PC-3 (cell line): Measurements from ENCODE around the gene SYT14. TPM values are rescaled to one million over a fixed set of nuclear protein-coding genes. Genes with fewer than 3 reads are reported as not detected.
"Not testable (repeated sequence)": the region's sequence is repeated elsewhere in the genome, so short reads cannot be mapped to it uniquely, and the experiment has no call there.

Experiments used
- ATAC-seq: fragments of 200-7000 bp; cut with Tn5 transposase; 2 replicates; pipeline ENCODE4 v1.9.1; 2020; ENCODE audit warnings: mild to moderate bottlenecking, moderate library complexity
- Bru-seq: library from RNA; stranded (reverse); fragments of 400-500 nt; gene quantifications from one replicate; lab custom pipeline; 2021; lab: Mats Ljungman, UMichigan
- BruChase-seq, 2 experiments: library from RNA; stranded (reverse); fragments of 400-500 nt; gene quantifications; one replicate each; lab custom pipeline; 2021; lab: Mats Ljungman, UMichigan
- BruUV-seq: library from RNA; stranded (reverse); fragments of 400-500 nt; replicated peaks from 2 replicates; lab custom pipeline; 2021; lab: Mats Ljungman, UMichigan
- CTCF ChIA-PET: fragments of 300-600 bp; sonication (Branson Sonifier 250); formaldehyde crosslinking; loops from one replicate; lab custom pipeline; 2022; ENCODE audit warnings: antibody characterized with exemption; lab: Charles Lee
- POLR2A ChIA-PET: fragments of 300-600 bp; sonication (Branson Sonifier 250); formaldehyde crosslinking; loops from one replicate; lab custom pipeline; 2022; ENCODE audit warnings: antibody characterized with exemption; ENCODE audit not compliant: unreplicated experiment; lab: Charles Lee
- DNase-seq: peaks from one replicate; pipeline ENCODE4 v3.0.0-alpha.2; 2015
- H2AFZ ChIP-seq: fragments of 300-600 bp; sonication (generic); 2 replicates; pipeline ENCODE4 v1.6.0; 2016; ENCODE audit warnings: antibody characterized with exemption, low read length
- H3F3A ChIP-seq: fragments of 300-600 bp; sonication (generic); one replicate; pipeline ENCODE4 v1.6.0; 2017; ENCODE audit warnings: antibody characterized with exemption, low read length, control low read depth, mild to moderate bottlenecking; ENCODE audit not compliant: unreplicated experiment
- H3K27ac ChIP-seq: fragments of 300-600 bp; sonication (generic); 2 replicates; pipeline ENCODE4 v1.5.1; 2016; ENCODE audit warnings: mild to moderate bottlenecking, low read length
- H3K27me3 ChIP-seq: fragments of 300-600 bp; sonication (generic); 2 replicates; pipeline ENCODE4 v1.6.1; 2016; ENCODE audit warnings: low read length, mixed read lengths
- H3K36me3 ChIP-seq: fragments of 300-600 bp; sonication (generic); 2 replicates; pipeline ENCODE4 v1.6.1; 2016; ENCODE audit warnings: low read depth, mixed run types, low read length, mixed read lengths
- H3K4me1 ChIP-seq: fragments of 300-600 bp; sonication (generic); 2 replicates; pipeline ENCODE4 v1.5.1; 2016; ENCODE audit warnings: low read length; ENCODE audit not compliant: insufficient read depth
- H3K4me2 ChIP-seq: fragments of 300-600 bp; sonication (generic); 2 replicates; pipeline ENCODE4 v1.6.0; 2016; ENCODE audit warnings: low read length
- H3K4me3 ChIP-seq: fragments of 300-600 bp; sonication (generic); 2 replicates; pipeline ENCODE4 v1.5.1; 2016; ENCODE audit warnings: mild to moderate bottlenecking, low read length, mixed read lengths
- H3K79me2 ChIP-seq: fragments of 300-600 bp; sonication (generic); 2 replicates; pipeline ENCODE4 v1.6.1; 2017; ENCODE audit warnings: low read length, mixed read lengths
- H3K9ac ChIP-seq: fragments of 300-600 bp; sonication (generic); 2 replicates; pipeline ENCODE4 v1.6.0; 2016; ENCODE audit warnings: mild to moderate bottlenecking, low read length
- H3K9me2 ChIP-seq: fragments of 300-600 bp; sonication (generic); replicated peaks from 2 replicates; pipeline ENCODE4 v1.6.1; 2016; ENCODE audit warnings: mixed run types, low read length, mixed read lengths
- H3K9me3 ChIP-seq: fragments of 300-600 bp; sonication (generic); 2 replicates; pipeline ENCODE4 v1.6.1; 2016; ENCODE audit warnings: low read length, mixed read lengths
- H4K20me1 ChIP-seq: fragments of 300-600 bp; sonication (generic); 2 replicates; pipeline ENCODE4 v1.6.1; 2016; ENCODE audit warnings: low read length, mixed read lengths
- CTCF ChIP-seq: fragments of 300-600 bp; sonication (generic); conservative IDR thresholded peaks from 2 replicates; pipeline ENCODE4 v1.5.1; 2017; ENCODE audit warnings: antibody characterized with exemption, low read depth, mild to moderate bottlenecking, low read length
- EZH2 ChIP-seq: fragments of 300-600 bp; sonication (generic); IDR thresholded peaks from one replicate; pipeline ENCODE4 v1.6.1; 2017; ENCODE audit warnings: antibody characterized with exemption, mild to moderate bottlenecking, low read length; ENCODE audit not compliant: unreplicated experiment
- EZH2phosphoT487 ChIP-seq: fragments of 300-600 bp; sonication (generic); IDR thresholded peaks from 2 replicates; pipeline ENCODE4 v1.6.1; 2018; ENCODE audit warnings: mild to moderate bottlenecking, antibody characterized with exemption, low read length, borderline replicate concordance
- intact Hi-C: fragments of 100-400 bp; cut with micrococcal nuclease; formaldehyde crosslinking; loops from 2 replicates; pipeline ENCODE4 v1.9.0; 2023
- long read RNA-seq: library from polyadenylated mRNA; unstranded; transcript quantifications from one replicate; pipeline ENCODE4 v2.0.0, GENCODE V29; 2021; ENCODE audit not compliant: unreplicated experiment
- total RNA-seq: library from RNA; depleted of rRNA; stranded (reverse); fragments of >200 nt; gene quantifications from 2 replicates; pipeline ENCODE4 v1.2.3, GENCODE V29; 2014; rRNA removed

The SYT14 gene
- 3.5 and 5.2 TPM in 2 replicates for total RNA-seq
- percentile 65 among the genes with signal in this experiment for Bru-seq, nascent RNA
- percentile 59 among the genes with signal in this experiment for BruChase-seq, experiment 1, labeled RNA remaining after a 6-hour chase
- BruChase-seq, experiment 2, labeled RNA remaining after a 2-hour chase, result percentile 55 among the genes with signal in this experiment
- long read RNA-seq, full-length matches to known transcripts, result 5 of 14 reads
- long read RNA-seq, partial matches to known transcripts, result 0 of 14 reads
- long read RNA-seq, other reads (novel, unspliced or antisense), result 9 of 14 reads

DNA sequence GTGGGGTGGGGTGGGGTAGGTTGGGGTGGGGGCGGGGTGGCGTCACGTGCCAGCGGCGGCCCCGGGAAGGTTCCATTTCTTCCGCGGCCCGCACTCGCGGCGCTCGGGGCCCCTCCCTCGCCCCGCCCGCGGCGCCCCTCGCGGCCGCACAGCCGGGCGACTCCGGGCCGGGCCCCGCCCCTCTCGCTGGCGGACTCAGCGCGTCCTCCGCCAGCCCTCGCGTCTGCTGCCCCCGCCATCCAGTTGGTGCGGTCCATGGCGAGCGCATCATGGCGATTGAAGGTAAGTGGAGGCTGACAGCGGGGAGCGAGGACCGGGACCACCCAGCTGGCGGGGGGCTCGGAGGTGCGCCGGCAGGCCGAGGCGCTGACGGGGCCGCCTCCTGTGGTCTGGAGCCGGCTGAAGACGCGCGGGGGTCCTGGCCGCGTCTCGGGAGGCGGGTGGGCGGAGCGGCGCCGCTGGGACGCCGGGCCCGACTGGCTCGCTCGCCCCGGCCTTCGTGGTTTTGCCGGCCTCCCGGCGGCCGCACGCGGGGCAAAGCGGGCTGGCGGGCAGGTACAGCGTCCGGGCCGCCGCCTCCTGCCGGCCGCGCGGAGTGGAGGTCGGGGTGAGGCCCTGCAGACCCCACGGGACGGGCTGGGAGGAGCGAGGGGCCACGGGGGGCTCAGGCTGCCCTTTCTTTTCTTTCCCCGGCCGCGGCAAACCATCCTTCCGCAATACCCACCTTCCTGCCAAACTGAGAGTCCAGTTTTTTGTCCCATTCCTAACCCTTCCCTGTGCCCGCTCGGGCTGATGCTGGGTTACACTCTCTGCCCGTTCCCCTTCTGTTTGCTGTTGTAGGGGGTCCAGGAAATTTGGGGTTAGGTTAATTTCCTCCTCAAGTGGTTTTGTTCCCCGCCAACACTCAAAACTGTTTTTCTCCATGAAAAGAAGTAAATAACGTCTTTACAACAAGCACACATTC lies at the start of gene SYT14:
Gene SYT14 (plus strand): TSS at position 222 of the 964 bp plus-strand sequence. CDS start 48 bp downstream, at position 270.
- Histone ChIP-seq H2AFZ (peak within 1 kb of the TSS; percentile 60), H3F3A (no peaks in the 10 kb centered on the region), H3K4me3 (peak within 1 kb of the TSS; percentile 65), H3K27me3 (peaks cover 40% of the 10 kb centered on the region), H3K4me1 (0 out of 2 replicates have a peak, but pooled peaks cover 9% of the 10 kb centered on the region), H3K36me3 (no peaks in the 10 kb centered on the region), H3K9me2 (no peaks in the 10 kb centered on the region), H3K9ac (peak within 1 kb of the TSS; percentile 43), H3K9me3 (no peaks in the 10 kb centered on the region), H3K79me2 (no peaks in the 10 kb centered on the region), H4K20me1 (no peaks in the 10 kb centered on the region), H3K4me2 (peak within 1 kb of the TSS; percentile 80), H3K27ac (no peak within 1 kb of the TSS)
- intact Hi-C loops, result loop anchor here (2.0 to 5.0 kb wide), 3 partner anchors 49 to 195 kb away; no protein-coding TSS in a partner anchor
- peak; percentile 82 for ATAC-seq
- ChIA-PET POLR2A (interaction anchor here (0.7 kb wide), 1 partner anchor 69 kb away, joined by 8 read pairs; no protein-coding TSS in a partner anchor), CTCF (interaction anchor here (0.6 kb wide), 2 partner anchors 38 to 46 kb away, joined by 4 to 7 read pairs; no protein-coding TSS in a partner anchor)
- peak; percentile 63 for DNase-seq
- BruUV-seq, result no TSS peak
- TF ChIP-seq EZH2phosphoT487, result no peak
- TF ChIP-seq CTCF, result peak; percentile 29; the same call in 1 of the 2 replicates

DNA sequence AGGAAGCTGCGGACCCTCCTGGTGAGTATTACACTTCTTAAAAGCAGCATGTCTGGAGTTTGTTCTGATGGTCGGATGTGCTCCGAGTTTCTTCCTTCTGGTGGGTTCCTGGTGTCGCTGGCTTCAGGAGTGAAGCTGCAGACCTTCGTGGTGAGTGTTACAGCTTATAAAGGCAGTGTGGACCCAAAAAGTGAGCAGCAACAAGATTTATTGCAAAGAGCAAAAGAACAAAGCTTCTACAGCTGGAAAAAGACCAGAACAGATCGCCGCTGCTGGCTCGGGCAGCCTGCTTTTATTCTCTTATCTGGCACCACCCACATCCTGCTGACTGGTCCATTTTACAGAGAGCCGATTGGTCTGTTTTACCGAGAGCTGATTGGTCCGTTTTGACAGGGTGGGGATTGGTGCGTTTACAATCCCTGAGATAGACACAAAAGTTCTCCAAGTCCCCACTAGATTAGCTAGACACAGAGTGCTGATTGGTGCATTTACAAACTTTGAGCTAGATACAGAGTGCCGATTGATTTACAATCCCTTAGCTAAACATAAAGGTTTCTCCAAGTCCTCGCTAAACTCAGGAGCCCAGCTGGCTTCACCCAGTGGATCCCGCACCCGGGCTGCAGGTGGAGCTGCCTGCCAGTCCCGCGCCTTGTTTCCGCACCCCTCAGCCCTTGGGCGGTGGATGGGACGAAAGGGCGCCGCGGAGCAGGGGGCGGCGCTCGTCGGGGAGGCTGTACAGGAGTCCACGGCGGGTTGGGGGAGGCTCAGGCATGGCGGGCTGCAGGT lies 49.5 kb upstream of the SYT14 start:
- POLR2A ChIA-PET, H3F3A ChIP-seq, H3K4me2 ChIP-seq, H3K27ac ChIP-seq, H3K36me3 ChIP-seq, DNase-seq, ATAC-seq, H3K4me3 ChIP-seq, H2AFZ ChIP-seq, H3K27me3 ChIP-seq, H4K20me1 ChIP-seq, H3K9me3 ChIP-seq, intact Hi-C loops, H3K9me2 ChIP-seq, H3K79me2 ChIP-seq, BruUV-seq, CTCF ChIA-PET, H3K9ac ChIP-seq: not testable (repeated sequence)
- peaks cover 43% of the 10 kb centered on the region for H3K4me1 ChIP-seq

DNA sequence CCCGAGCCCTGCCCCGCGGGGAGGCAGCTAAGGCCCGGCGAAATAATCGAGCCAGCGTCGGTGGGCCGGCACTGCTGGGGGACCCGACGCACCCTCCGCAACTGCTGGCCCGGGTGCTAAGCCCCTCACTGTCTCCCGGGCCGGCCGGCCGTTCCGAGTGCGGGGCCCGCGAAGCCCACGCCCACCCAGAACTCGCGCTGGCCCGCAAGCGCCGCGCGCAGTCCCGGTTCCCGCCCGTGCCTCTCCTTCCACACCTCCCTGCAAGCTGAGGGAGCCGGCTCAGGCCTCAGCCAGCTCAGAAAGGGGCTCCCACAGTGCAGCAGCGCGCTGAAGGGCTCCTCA lies 49.0 kb upstream of the SYT14 start:
- POLR2A ChIA-PET, result no interaction called here
- Histone ChIP-seq H3K9ac (no peak overlapping the region), H3K27ac (no peak overlapping the region), H3K79me2 (no peaks in the 10 kb centered on the region), H3K9me2 (no peaks in the 10 kb centered on the region), H3K4me1 (peaks cover 38% of the 10 kb centered on the region), H3K4me2 (no peak overlapping the region), H3K27me3 (no peaks in the 10 kb centered on the region), H3K9me3 (no peaks in the 10 kb centered on the region), H3K4me3 (no peak overlapping the region), H2AFZ (no peak overlapping the region), H4K20me1 (no peaks in the 10 kb centered on the region), H3K36me3 (no peaks in the 10 kb centered on the region), H3F3A (no peaks in the 10 kb centered on the region)
- CTCF ChIA-PET, result no interaction called here
- no peak for ATAC-seq
- no TSS peak for BruUV-seq
- TF ChIP-seq CTCF (no peak), EZH2phosphoT487 (no peak), EZH2 (no peak)
- intact Hi-C loops, result no loop called here
- no peak for DNase-seq
